ES-I3 (cell line): ENCODE measurements around the gene ETV5.

ENCODE experiments used
- H3K36me3 ChIP-seq: 2 replicates; pipeline ENCODE4 v1.6.1; 2013; ENCODE audit warnings: mild to moderate bottlenecking, low read length, control low read depth, moderate library complexity; ENCODE audit not compliant: insufficient read depth
- H3K4me1 ChIP-seq: 2 replicates; pipeline ENCODE4 v1.6.1; 2013; ENCODE audit warnings: mild to moderate bottlenecking, control low read depth, low read length; ENCODE audit not compliant: insufficient read depth
- H3K9ac ChIP-seq: 2 replicates; pipeline ENCODE4 v1.6.1; 2013; ENCODE audit warnings: low read depth, mild to moderate bottlenecking, low read length, moderate library complexity
- H3K9me3 ChIP-seq: 2 replicates; pipeline ENCODE4 v1.6.1; 2013; ENCODE audit warnings: mild to moderate bottlenecking, low read length, moderate library complexity; ENCODE audit not compliant: control insufficient read depth, insufficient read depth

The ETV5 gene

DNA sequence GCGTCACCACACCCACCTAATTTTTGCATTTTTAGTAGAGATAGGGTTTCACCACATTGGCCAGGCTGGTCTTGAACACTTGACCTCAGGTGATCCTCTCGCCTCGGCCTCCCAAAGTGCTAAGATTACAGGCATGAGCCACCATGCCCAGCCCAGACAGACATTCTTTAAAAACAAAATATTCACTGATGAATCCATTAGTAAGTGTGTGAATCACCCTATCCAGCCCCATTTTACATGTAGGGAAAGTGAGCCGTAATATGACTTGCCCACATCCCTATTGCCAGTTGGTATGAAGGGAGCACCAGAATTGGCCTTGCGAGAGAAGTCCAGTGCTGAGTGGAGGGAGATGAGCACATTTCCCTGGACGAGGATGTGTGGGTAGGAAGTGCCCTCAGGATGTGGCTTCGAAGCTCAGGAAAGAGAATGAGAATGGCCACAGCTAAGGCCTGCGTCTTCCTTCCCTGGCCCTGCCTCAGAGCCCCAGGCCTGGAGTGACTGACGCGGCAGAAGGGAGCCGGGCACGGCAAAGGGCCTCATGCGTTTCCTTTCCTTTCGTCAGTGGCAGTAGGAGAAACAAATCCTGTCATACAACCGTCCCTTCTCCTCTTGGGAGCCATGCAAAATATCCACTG is 28.3 kb upstream of the ETV5 start:
- no peaks in the 10 kb centered on the region for H3K9me3 ChIP-seq
- no peaks in the 10 kb centered on the region for H3K4me1 ChIP-seq
- no peaks in the 10 kb centered on the region for H3K36me3 ChIP-seq
- no peak overlapping the region for H3K9ac ChIP-seq

DNA sequence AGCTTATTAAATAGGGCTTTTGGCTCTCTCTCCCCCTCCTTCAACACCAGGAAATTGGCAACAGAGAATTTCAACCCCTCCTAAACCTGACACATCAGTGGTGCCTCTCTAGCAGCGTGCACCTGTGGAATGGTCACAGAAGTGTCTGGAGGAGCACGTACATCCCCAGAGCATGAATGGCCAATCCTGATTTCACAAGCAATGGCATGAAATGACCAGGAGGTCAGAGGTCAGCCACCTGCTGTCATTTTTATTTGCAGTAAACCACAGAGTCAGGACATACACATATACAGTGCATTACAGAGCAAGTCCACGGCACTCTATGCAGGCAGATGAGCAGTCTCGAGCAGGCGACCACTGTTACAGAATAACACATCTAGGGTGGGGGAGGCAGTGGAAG is 25.1 kb upstream of the ETV5 start:
- no peaks in the 10 kb centered on the region for H3K4me1 ChIP-seq
- no peaks in the 10 kb centered on the region for H3K9me3 ChIP-seq
- H3K36me3 ChIP-seq = no peaks in the 10 kb centered on the region
- H3K9ac ChIP-seq = no peak overlapping the region

DNA sequence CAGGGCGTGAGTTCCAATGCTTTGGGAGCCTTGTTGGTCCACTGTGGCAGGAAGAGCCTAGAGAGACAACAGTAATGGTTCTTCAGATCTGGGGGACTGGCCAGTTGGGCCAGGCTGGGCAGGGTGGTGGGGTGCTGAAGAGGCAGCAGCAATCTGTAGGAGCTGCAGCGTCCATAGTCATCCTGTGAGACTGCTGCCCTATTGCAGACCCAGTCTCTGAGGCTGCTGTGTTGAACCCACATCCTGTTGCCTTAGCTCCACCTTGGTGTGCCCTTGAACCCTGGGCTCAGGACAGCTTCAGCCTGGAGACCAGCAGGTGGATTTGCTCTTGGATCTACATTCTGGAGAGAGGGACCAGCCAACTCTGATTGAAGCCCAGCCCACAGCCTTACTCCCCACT is 23.6 kb upstream of the ETV5 start:
- Histone ChIP-seq H3K36me3 (no peaks in the 10 kb centered on the region), H3K4me1 (peaks cover 3% of the 10 kb centered on the region), H3K9me3 (no peaks in the 10 kb centered on the region), H3K9ac (no peak overlapping the region)

DNA sequence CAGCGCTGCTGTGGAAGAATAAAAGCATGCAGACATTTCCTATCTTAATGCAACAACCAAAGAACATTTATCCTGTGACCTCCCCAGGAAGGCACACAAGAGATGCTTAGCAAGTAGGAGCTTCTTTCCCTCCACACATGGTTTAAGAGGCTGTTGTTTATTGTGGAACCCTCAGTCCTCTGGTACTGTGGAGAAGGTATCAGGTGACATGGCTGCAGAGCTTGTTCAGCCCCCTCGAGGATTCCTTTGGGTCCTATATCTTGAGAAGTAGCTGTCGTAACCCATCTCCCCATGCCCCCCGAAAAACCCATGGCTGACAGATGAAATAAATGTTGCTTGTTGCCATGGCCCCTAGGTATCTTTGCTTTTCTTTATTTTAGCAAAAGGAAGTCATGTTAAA is 20.3 kb upstream of the ETV5 start:
- H3K4me1 ChIP-seq = peaks cover 4% of the 10 kb centered on the region
- no peaks in the 10 kb centered on the region for H3K9me3 ChIP-seq
- H3K36me3 ChIP-seq = no peaks in the 10 kb centered on the region
- H3K9ac ChIP-seq = no peak overlapping the region

DNA sequence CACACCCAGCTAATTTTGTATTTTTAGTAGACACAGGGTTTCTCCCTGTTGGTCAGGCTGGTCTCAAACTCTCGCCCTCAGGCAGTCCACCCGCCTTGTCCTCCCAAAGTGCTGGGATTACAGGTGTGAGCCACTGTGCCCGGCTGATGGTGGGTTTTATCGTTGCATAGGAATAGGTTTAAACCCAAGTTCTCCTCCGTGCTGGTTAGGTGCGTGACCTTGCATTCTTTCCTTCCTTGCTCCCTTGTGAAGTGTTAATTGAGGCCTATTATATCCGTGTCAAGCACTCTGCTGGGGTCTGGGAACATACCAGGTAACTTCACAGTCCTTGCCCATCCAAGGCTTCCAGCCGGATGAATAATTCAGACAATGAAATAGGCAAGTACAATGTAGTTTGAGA is 19.3 kb upstream of the ETV5 start:
- H3K9me3 ChIP-seq = no peaks in the 10 kb centered on the region

DNA sequence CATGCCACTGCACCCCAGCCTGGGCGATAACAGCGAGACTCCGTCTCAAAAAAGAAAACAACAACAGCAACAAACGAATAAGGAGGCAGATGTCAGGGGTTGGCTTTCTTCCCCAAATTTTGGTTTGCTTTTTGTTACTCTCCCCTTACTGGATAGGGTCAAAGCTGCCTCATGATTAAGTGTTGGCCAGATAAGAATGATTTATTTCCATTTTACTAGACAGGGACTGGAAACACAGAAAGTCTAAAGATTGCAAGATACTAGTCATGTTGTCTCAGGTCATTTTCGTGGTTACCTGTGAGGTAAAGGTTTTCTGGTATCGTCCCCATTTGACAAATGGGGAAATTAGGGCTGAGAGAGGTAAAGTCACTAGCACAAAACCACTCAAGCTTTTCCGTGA is 18.6 kb upstream of the ETV5 start:
- Histone ChIP-seq H3K36me3 (no peaks in the 10 kb centered on the region), H3K9ac (no peak overlapping the region), H3K4me1 (peaks cover 10% of the 10 kb centered on the region), H3K9me3 (no peaks in the 10 kb centered on the region)

More for the DNA sequence above, 19.3 kb upstream of the ETV5 start:
- Histone ChIP-seq H3K9ac (no peak overlapping the region), H3K36me3 (no peaks in the 10 kb centered on the region), H3K4me1 (peaks cover 10% of the 10 kb centered on the region)

DNA sequence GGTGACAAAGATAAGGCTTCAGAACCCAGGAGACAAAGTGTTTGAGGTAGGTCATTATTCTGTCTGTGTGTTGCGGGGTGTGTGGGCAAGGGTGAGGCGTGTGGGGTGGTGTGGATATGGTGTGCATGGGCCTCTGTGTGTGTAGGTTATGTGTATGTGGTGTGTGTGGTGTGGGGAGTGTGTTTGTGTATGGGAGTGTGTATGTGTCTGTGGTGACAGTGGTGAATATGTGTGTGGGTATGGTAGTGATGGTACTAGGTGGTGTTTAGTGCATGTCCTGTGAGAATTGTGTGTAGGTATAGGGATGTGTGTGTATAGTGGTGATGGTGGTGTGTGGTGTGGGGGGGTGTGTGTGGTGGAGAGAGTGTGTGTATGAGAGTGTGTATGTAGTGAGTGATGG is 16.2 kb upstream of the ETV5 start:
- Histone ChIP-seq H3K9me3 (no peaks in the 10 kb centered on the region), H3K36me3 (no peaks in the 10 kb centered on the region), H3K9ac (no peak overlapping the region), H3K4me1 (peaks cover 13% of the 10 kb centered on the region)

DNA sequence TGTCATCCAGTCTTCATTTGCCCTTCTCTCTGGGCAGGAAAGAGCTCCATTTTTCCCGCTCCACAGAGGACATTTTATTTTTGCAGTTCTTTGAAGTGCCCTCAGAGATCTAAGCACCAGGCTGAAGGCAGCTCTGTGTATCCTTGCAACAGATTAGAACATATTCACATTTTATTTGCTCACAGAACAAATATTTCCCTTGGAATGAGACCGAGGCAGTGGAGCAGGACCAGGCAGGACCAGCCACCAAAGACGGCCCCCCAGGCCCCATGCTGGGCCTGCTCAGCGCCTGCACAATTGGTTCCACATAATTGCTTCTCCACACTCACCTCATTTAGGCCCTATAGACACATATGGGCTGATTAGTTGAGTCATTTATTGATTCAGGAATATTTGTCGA is 15.7 kb upstream of the ETV5 start:
- no peaks in the 10 kb centered on the region for H3K36me3 ChIP-seq
- H3K9ac ChIP-seq = no peak overlapping the region
- peaks cover 16% of the 10 kb centered on the region for H3K4me1 ChIP-seq
- H3K9me3 ChIP-seq = no peaks in the 10 kb centered on the region

DNA sequence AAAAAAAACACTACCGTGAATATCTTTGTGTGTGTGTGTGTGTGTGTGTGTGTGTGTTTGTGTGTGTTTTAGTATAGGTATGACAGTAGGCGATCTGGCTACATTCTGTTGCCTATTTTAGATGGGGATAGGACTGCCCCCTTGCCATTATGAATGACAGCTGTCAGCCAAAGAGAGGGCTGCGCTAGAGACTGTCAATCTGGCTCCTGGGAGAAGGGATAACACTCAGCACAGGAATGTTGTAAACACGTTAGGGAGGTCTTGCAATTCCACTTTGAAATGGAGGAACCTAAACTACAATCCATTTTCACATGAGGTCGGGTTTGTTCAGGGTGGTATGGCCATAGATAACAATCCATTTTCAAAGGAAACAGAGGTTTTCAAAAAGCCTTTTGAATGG is 14.1 kb upstream of the ETV5 start:
- Histone ChIP-seq H3K4me1 (peaks cover 16% of the 10 kb centered on the region), H3K9ac (no peak overlapping the region), H3K9me3 (no peaks in the 10 kb centered on the region), H3K36me3 (no peaks in the 10 kb centered on the region)

DNA sequence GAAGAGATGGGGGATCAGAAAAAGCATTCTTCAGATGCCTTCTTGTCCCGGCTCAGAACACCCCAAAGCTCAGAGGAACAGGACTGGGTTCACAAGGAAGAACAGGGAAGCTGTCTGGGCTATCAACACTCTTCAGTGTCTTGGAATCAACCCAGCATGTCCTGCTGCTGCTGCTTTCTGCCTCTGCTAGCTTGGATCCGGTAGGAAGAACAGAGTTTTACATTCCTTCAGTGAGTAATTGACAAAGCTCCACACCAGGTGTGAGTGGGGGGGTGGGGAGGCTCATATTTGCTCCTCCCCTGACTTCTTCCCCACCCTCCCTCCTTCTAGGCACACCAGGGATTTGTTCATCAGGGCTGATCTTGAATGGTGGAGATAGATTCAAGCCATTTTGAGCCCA is 13.1 kb upstream of the ETV5 start:
- Histone ChIP-seq H3K9ac (no peak overlapping the region), H3K36me3 (no peaks in the 10 kb centered on the region), H3K9me3 (no peaks in the 10 kb centered on the region), H3K4me1 (peaks cover 12% of the 10 kb centered on the region)

DNA sequence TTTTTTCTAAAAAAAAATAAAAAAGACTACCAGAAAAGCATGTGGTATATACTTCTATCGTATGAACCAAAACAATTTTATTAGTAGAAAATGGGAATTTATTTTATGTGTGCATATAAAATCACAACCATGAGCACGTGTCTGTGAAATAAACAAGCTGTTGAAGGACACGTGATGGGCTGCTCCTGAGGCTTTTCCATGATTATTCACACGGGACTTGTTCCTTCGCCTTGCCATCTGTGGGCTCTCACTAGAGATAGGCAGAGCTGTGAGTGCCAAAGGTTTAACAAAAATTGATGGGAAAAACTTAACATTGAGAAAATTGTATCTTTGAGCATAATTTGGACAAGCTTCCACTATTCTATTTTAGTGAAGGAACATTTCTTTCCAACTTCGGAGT is 12.4 kb upstream of the ETV5 start:
- no peaks in the 10 kb centered on the region for H3K36me3 ChIP-seq
- H3K4me1 ChIP-seq = peaks cover 12% of the 10 kb centered on the region
- H3K9me3 ChIP-seq = no peaks in the 10 kb centered on the region

DNA sequence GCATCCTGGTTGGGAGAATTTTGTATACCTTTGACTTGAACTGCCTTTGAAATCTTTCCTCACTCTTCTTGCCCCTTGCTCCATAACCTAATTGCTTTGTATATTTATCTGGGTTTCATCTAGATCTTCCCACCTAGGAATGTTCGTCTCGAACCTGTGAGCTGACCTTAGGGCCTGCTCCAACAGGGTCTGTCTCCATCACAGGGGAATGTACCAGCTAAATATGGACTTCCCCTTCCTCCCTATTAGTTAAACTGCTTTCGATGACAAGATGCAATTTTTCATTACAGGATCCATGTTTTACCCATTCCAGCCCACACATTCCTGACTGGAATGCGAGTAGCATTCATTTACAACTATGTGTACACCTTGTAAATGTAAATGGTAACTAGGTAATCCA is 10.6 kb upstream of the ETV5 start:
- Histone ChIP-seq H3K9me3 (no peaks in the 10 kb centered on the region), H3K9ac (no peak overlapping the region), H3K4me1 (peaks cover 12% of the 10 kb centered on the region), H3K36me3 (no peaks in the 10 kb centered on the region)

More for the DNA sequence above, 12.4 kb upstream of the ETV5 start:
- H3K9ac ChIP-seq = no peak overlapping the region

DNA sequence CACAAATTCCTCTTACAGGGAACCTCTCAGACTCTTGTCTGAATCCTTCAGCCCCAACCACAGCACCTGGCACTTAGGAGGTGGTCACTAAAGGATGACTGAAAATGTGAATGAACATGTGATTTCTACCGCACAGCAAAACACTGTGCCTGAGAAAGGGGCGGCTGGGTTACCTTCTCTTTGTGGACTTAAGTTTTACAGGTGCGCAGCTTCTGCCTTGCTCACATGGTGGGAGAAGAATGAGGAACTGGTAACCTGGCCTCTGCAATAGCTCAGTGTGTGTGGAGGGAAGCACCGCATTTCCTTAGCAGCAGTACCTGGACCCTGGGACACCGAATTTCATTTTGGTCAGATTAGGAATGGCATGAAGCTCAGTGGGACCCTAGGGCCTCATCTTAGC is 9.8 kb upstream of the ETV5 start:
- peaks cover 11% of the 10 kb centered on the region for H3K4me1 ChIP-seq

DNA sequence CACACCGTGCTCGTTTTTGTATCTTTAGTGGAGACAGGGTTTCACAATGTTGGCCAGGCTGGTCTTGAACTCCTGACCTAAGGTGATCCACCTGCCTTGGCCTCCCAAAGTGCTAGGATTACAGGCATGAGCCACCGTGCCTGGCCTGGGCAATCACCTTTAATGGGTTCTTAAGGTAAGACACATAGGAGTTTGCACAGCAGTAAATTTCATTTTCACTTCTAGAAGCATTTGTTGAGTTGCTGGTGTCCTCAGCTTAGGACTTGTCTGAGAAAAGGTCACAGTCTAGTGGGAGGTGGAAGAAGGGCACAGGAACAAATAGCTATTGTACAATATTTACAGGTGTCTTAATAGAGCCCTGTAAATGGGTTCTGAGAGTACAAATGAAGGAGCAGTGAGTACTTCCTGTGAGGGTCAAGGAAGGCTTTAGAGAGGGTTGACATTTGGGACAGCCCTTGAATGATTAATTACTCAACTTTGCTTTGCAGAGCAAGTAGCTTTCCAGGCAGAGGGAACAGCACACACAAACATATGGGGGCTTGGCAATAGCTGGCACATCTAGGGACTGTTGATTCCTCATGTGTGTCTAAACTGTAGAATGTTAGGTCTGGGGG is 8.7 kb upstream of the ETV5 start:
- Histone ChIP-seq H3K4me1 (peaks cover 6% of the 10 kb centered on the region), H3K9ac (no peak overlapping the region), H3K9me3 (no peaks in the 10 kb centered on the region), H3K36me3 (no peaks in the 10 kb centered on the region)

More for the DNA sequence above, 9.8 kb upstream of the ETV5 start:
- H3K36me3 ChIP-seq = no peaks in the 10 kb centered on the region
- H3K9me3 ChIP-seq = no peaks in the 10 kb centered on the region
- H3K9ac ChIP-seq = no peak overlapping the region

DNA sequence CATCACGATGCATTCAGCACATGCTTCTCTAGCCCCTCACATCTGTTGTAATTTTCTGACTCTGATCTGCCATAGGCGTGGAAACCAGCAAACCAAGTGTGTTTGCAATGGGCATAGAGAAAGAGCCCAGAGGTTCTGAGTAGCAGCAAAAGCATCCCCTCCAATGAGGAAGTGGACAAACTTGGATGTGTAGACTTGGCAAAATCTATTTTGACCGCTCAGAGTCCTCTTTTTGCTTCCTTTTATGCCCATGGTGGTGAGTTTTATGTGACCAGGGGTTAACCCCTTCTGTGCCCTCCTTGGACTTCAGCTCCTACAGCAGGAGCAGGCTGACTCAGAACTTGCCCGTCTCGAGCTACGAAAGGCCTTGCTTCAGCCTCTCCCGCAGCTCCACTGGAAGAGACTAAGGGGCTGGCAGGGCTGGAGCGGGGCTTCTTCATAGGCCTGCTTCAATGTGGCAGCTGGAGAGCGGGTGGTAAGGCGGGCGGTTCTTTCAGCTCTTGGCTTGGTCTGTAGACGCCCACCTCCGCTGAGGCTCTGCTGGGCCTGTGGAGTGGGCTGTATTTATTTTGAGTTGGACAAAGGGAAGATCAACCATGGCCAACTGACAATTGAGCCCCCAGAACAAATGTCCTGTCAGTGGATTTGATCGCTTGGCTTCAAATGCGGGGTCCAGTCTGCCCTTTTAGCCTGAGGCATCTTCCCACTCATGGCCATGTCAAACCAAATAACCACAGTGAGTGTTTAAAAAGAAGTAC is 6.5 kb upstream of the ETV5 start:
- Histone ChIP-seq H3K36me3 (no peaks in the 10 kb centered on the region), H3K4me1 (peaks cover 7% of the 10 kb centered on the region), H3K9ac (no peak overlapping the region), H3K9me3 (no peaks in the 10 kb centered on the region)
